ENCODE results near the gene CDC42BPG. TPM values are rescaled to one million over a fixed set of nuclear protein-coding genes. Genes with fewer than 3 reads are reported as not detected.
A peak's percentile ranks its signal among the peaks of the same experiment; 100 is the strongest.

CDC42BPG gene
- total RNA-seq, 1 donor from 2014 or later, result 0.20 TPM

- peak; percentile 79 for DNase-seq (ENCODE audit: low read depth, low spot score)
These were observed 34.1 kb downstream of the CDC42BPG start, which contains the start of gene MEN1 for GRCh38 chr11:64810271-64810890. Gene MEN1 (minus strand): TSS chr11:64810551. CDS start chr11:64810109, 442 bp downstream.

- DNase-seq (ENCODE audit: low read depth, low spot score), result no peak
These were observed 34.6 kb downstream of the CDC42BPG start for GRCh38 chr11:64809781-64810241.

- no peak for DNase-seq (ENCODE audit: low read depth, low spot score)
These were observed 39.0 kb downstream of the CDC42BPG start for GRCh38 chr11:64805481-64805880.

- DNase-seq (ENCODE audit: low read depth, low spot score), result no peak
These were observed 39.9 kb downstream of the CDC42BPG start for GRCh38 chr11:64804346-64805210.

GRCh38 chr11:64803846-64804345 lies 40.6 kb downstream of the CDC42BPG start:
- no peak for DNase-seq (ENCODE audit: low read depth, low spot score)

- peak; percentile 24 for DNase-seq (ENCODE audit: low read depth, low spot score)
These were observed 41.2 kb downstream of the CDC42BPG start, which contains the start of gene MAP4K2 for GRCh38 chr11:64803158-64803845. Gene MAP4K2 (minus strand): TSS chr11:64803214. CDS start chr11:64803149, 65 bp downstream.

GRCh38 chr11:64802370-64803157 lies 41.9 kb downstream of the CDC42BPG start:
- no peak for DNase-seq (ENCODE audit: low read depth, low spot score)

GRCh38 chr11:64801561-64802369 lies 42.7 kb downstream of the CDC42BPG start:
- no peak for DNase-seq (ENCODE audit: low read depth, low spot score)

DNA sequence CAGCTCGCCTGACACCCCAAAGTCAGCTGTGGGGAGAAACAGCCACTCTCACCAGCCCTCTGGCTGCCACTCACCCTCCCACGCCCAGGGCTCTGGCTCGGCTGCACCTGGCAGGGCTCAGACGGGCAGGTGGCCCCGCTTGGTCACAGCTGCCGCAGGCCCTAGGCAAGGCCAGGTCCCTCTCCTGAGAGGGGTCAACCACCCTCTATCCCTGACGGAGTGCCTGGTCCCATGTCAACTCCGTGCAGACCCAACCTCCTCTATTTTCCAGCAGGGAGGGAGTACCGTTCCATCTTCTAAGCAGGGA lies 43.3 kb downstream of the CDC42BPG start:
- DNase-seq (ENCODE audit: low read depth, low spot score), result no peak

GRCh38 chr11:64800303-64801157 lies 43.9 kb downstream of the CDC42BPG start:
- DNase-seq (ENCODE audit: low read depth, low spot score), result no peak

DNA sequence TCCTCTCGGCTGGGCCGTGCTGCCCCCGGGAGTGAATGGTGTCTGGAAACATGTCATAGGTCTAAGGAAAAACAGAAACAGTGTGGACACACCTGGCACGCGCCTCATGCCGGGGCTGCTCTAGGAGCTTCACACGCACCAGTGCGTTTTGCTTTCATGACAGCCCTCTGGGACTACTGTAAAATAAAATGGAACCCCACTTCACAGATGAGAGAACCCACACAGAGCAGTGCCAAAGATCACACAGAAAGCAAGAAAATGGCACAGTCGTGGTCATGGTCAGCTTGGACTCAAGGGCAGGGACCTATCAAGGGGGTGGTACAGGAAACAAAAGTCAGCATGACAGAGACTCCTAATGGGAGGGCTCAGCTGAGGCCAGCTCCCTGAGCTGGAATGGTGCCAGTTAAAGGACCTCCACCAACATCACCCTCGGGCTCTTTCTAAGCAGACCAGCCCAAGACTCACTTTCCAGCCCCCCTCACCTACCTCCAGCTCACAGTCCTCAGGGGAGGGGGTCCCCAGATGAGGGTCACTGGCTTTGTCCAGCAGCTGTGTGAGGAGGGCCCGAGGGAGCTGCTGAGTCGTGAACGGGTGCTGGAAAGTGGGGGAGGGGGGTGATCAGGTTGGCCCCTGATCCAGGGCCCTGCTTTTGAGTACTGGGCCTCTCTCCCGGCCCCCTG lies 44.7 kb downstream of the CDC42BPG start:
- no peak for DNase-seq (ENCODE audit: low read depth, low spot score)

- DNase-seq (ENCODE audit: low read depth, low spot score), result no peak
These were observed 45.2 kb downstream of the CDC42BPG start for GRCh38 chr11:64799256-64799622.

DNA sequence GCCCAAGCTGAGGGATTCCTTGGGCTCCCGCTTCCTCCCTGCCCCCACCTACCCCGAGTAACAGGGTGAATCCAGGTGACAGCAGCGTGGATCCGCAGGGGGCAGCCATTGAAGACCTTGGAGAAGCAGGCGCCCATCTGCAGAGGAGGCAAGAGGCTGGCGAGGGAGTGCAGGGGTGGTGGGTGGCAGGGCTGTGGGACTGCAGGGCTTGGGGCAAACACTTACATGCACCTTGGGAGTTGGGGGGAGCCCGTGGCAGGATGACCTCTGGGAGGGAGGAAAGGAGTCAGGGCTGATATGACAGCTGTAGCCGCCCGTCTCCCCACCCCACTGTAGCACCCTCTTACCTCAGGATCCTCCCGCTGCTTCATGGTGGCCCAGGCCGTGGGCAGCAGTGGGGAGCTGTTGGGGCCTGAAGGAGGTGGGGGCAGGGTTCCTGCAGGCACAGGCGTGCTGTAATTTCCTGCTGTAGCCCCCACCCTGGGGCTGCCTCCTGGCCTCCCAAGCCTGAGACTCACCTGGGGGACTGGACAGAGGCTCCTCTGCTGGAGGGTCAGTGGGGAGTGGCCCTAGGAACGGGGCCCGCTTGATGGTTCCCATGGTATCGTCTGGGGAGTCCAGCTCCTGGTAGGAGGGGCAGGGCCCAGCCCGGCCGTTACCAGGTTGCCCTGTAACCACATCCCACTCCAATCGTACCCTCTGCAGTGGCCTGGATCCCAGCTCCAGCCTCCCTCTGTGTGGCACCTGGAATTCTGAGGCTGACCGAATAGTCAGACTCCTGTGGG lies 47.5 kb downstream of the CDC42BPG start:
- DNase-seq (ENCODE audit: low read depth, low spot score), result no peak

GRCh38 chr11:64796047-64796756 lies 48.3 kb downstream of the CDC42BPG start:
- DNase-seq (ENCODE audit: low read depth, low spot score), result no peak

- DNase-seq (ENCODE audit: low read depth, low spot score), result no peak
These were observed 49.9 kb downstream of the CDC42BPG start for GRCh38 chr11:64794526-64794925.

DNA sequence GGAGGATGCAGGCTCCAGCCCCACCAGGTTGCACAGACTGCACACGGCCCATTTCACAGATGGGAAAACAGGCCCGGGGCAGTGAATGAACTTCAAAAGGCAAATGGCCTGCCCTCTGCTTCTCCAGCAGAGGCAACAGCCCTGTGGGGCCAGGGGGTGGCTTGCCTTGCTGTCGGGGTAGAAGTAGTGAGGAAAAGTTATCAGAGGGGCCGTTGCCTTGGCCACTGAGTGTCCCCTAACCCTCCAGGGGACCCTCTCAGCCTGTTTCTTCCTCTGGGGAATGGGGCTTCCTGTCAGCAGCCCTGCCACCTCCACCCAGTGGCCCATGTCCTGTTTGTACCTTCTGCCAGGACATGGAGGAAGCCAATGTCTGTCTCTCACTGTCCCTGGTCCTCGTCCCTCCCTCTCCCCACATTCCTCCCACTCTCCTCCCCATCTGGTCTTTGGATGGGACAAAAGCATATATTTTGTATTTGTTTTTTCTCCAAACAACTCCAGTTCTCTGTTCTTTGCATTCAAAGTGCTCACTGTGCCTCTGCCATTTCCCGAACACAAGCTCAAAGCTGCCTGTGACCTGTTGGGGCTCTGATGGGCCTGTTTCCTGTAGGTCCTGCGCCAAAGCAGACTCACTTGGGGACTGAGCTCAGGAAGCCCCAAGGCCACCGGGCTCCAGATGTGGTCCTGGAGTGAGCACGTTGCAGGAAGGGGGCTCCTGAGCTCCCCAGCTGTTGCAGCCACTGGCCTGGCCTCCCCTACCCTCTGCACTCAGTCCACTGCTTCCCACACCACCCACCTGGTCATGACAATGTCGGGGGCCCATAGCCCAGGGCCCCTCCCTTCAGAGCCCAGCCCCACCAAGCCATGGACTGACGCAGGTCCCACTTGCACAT lies 50.9 kb downstream of the CDC42BPG start:
- DNase-seq (ENCODE audit: low read depth, low spot score), result no peak
